ENCODE results near the gene ATP5IF1. TPM values are rescaled to one million over a fixed set of nuclear protein-coding genes. Genes with fewer than 3 reads are reported as not detected.

Gene ATP5IF1
- total and polyA plus RNA-seq, 2 of the 13 experiments (the other 11 are each of a cell fraction or from before 2014, with no cell fraction given) = 97.7 to 131 TPM

- POLR2A ChIA-PET = no interaction called here
These were observed 38.1 kb upstream of the ATP5IF1 start for GRCh38 chr1:28197682-28198415.

GRCh38 chr1:28199328-28200233 is 36.3 kb upstream of the ATP5IF1 start:
- DNase-seq (ENCODE audit: low spot score) (no peak), FAIRE-seq (no peak), ATAC-seq (no peak)
- H3K9ac ChIP-seq (ENCODE audit: insufficient read depth, low read depth, low read length) = no peak overlapping the region
- no peak overlapping the region for H3K4me2 ChIP-seq (ENCODE audit: low read depth, low read length)
- H3K79me2 ChIP-seq (ENCODE audit: insufficient read depth, low read length) = no peaks in the 10 kb centered on the region
- BruUV-seq (replicated peaks) = no TSS peak
- ChIA-PET POLR2A (no interaction called here), CTCF (ENCODE audit: low intra/inter-chr PET ratio, low total read pairs) (no interaction called here)
- H3K4me1 ChIP-seq (ENCODE audit: insufficient read depth, low read length) = peaks cover 10% of the 10 kb centered on the region
- WGBS (ENCODE audit: low lambda C conversion rate) = 98% methylated on average over 8 of the region's 8 CpGs
- H3K9me3 ChIP-seq (ENCODE audit: low read length) = no peaks in the 10 kb centered on the region
- intact Hi-C loops (cut with micrococcal nuclease; ENCODE audit: unreplicated experiment) (no loop called here), in situ Hi-C loops (cut with HindIII; ENCODE audit: extremely low pct_ligation_motif_present, low pct_unique_long_range_greater_than_20kb) (loop anchor here (10.0 kb wide), 1 partner anchor 335 kb away; no protein-coding TSS in a partner anchor)
- H4K20me1 ChIP-seq (ENCODE audit: insufficient read depth, low read length) = no peaks in the 10 kb centered on the region
- no peak overlapping the region for H2AFZ ChIP-seq (ENCODE audit: low read length)
- H3K36me3 ChIP-seq (replicated peaks in 1 of 2; ENCODE audit: control insufficient read depth in 1 of 2, insufficient read depth in 2 of 2, low read length in 2 of 2) = peaks cover 15 to 45% of the 10 kb centered on the region in 2 experiments
- no peak overlapping the region for H3K27ac ChIP-seq (ENCODE audit: extremely low read length, insufficient read depth, low read length)
- no peaks in the 10 kb centered on the region for H3K27me3 ChIP-seq (ENCODE audit: control insufficient read depth in 1 of 2, insufficient read depth in 2 of 2, low read length in 2 of 2)
- H3K4me3 ChIP-seq (replicated peaks in 1 of 3; ENCODE audit: insufficient read depth in 1 of 3, low read depth in 2 of 3, low read length in 3 of 3) = no peak overlapping the region
- TF ChIP-seq ZNF263 (CRISPR knock-in tag; IDR thresholded peaks at IDR 0.05) = no peak
- TF ChIP-seq PAX8 (CRISPR knock-in tag; IDR thresholded peaks at IDR 0.05; ENCODE audit: borderline replicate concordance) = no peak
- no peak for TF ChIP-seq TFAP4 (IDR thresholded peaks at IDR 0.05; ENCODE audit: borderline replicate concordance, low read depth)
- TF ChIP-seq THAP7 (CRISPR knock-in tag; IDR thresholded peaks at IDR 0.05) = no peak
- TF ChIP-seq GLMP (CRISPR knock-in tag; IDR thresholded peaks at IDR 0.05; ENCODE audit: borderline replicate concordance) = no peak
- no peak for TF ChIP-seq ZNF362 (CRISPR knock-in tag; IDR thresholded peaks at IDR 0.05; ENCODE audit: borderline replicate concordance)

More at GRCh38 chr1:28197682-28198415, 38.1 kb upstream of the ATP5IF1 start:
- TF ChIP-seq NR1H2 (CRISPR knock-in tag; IDR thresholded peaks at IDR 0.05; ENCODE audit: borderline replicate concordance, low read depth) (no peak), E2F1 (CRISPR knock-in tag; IDR thresholded peaks at IDR 0.05) (no peak), ZNF552 (CRISPR knock-in tag; IDR thresholded peaks at IDR 0.05; ENCODE audit: borderline replicate concordance) (no peak)
- intact Hi-C loops (cut with micrococcal nuclease; ENCODE audit: unreplicated experiment) = no loop called here
- DNase-seq (ENCODE audit: low spot score) (no peak), ATAC-seq (no peak), FAIRE-seq (no peak)
- Histone ChIP-seq H4K20me1 (ENCODE audit: insufficient read depth, low read length) (no peaks in the 10 kb centered on the region), H3K9me3 (ENCODE audit: low read length) (no peaks in the 10 kb centered on the region), H3K4me2 (ENCODE audit: low read depth, low read length) (no peak overlapping the region), H3K27me3 (ENCODE audit: control insufficient read depth in 1 of 2, insufficient read depth in 2 of 2, low read length in 2 of 2) (no peaks in the 10 kb centered on the region), H3K9ac (ENCODE audit: insufficient read depth, low read depth, low read length) (no peak overlapping the region), H3K27ac (ENCODE audit: extremely low read length, insufficient read depth, low read length) (no peak overlapping the region), H2AFZ (ENCODE audit: low read length) (no peak overlapping the region), H3K36me3 (replicated peaks in 1 of 2; ENCODE audit: control insufficient read depth in 1 of 2, insufficient read depth in 2 of 2, low read length in 2 of 2) (peaks cover 14 to 29% of the 10 kb centered on the region in 2 experiments), H3K4me1 (ENCODE audit: insufficient read depth, low read length) (peaks cover 24% of the 10 kb centered on the region), H3K4me3 (replicated peaks in 1 of 3; ENCODE audit: insufficient read depth in 1 of 3, low read depth in 2 of 3, low read length in 3 of 3) (no peak overlapping the region), H3K79me2 (ENCODE audit: insufficient read depth, low read length) (no peaks in the 10 kb centered on the region)
- 97% methylated on average over 12 of the region's 12 CpGs for WGBS (ENCODE audit: low lambda C conversion rate)
- in situ Hi-C loops (cut with HindIII; ENCODE audit: extremely low pct_ligation_motif_present, low pct_unique_long_range_greater_than_20kb) = no loop called here
- no TSS peak for BruUV-seq (replicated peaks)
- CTCF ChIA-PET (ENCODE audit: low intra/inter-chr PET ratio, low total read pairs) = no interaction called here

All from HepG2 (cell line).